Endothelial cell of umbilical vein (primary cell): ENCODE data around the gene RET. TPM values are rescaled to one million over a fixed set of nuclear protein-coding genes. Genes with fewer than 3 reads are reported as not detected.

ENCODE experiments used
- BruUV-seq: library from RNA; stranded (reverse); fragments of 400-500 nt; replicated peaks from 2 replicates; lab custom pipeline; 2021; lab: Mats Ljungman, UMichigan
- CTCF ChIA-PET: fragments of 300-600, 350-600 bp; sonication (Branson Sonifier 250); formaldehyde crosslinking; loops from one replicate; lab custom pipeline; 2021; ENCODE audit warnings: antibody characterized with exemption, inconsistent platforms; lab: Charles Lee
- POLR2A ChIA-PET: fragments of 300-600, 350-600 bp; sonication (Branson Sonifier 250); formaldehyde crosslinking; loops from one replicate; lab custom pipeline; 2021; ENCODE audit warnings: antibody characterized with exemption, inconsistent platforms; lab: Charles Lee
- DNase-seq: peaks from one replicate; pipeline ENCODE4 v3.0.0-alpha.2; 2011; ENCODE audit warnings: low read depth, low spot score
- FAIRE-seq: peaks from 2 replicates; lab custom pipeline; 2011; peaks lifted over from hg19 to GRCh38; lab: Jason Lieb, UNC
- H2AFZ ChIP-seq: 2 replicates; pipeline ENCODE4 v1.6.0; 2012; ENCODE audit warnings: low read depth, low read length, control low read depth, inconsistent platforms
- H3K27ac ChIP-seq: 2 replicates; pipeline ENCODE4 v1.5.1; 2011; ENCODE audit warnings: low read depth, mild to moderate bottlenecking, control low read depth, low read length, moderate library complexity; ENCODE audit not compliant: insufficient read depth
- H3K27me3 ChIP-seq, 2 experiments: 2 replicates each; pipeline versions ENCODE4 v1.6.0 to v1.6.1; 2011; ENCODE audit warnings: low read length in 2 of 2, mixed read lengths in 1 of 2; ENCODE audit not compliant: control insufficient read depth in 2 of 2, insufficient read depth in 2 of 2
- H3K36me3 ChIP-seq, 2 experiments: 2 replicates in 1 of 2; 3 replicates in 1 of 2; pipeline ENCODE4 v1.5.1; 2011; ENCODE audit warnings: low read length in 2 of 2, mild to moderate bottlenecking in 1 of 2, moderate library complexity in 1 of 2; ENCODE audit not compliant: control insufficient read depth in 2 of 2, insufficient read depth in 2 of 2; ENCODE audit errors: extremely low read depth in 1 of 2
- H3K4me1 ChIP-seq: 3 replicates; pipeline ENCODE4 v1.5.1; 2011; ENCODE audit warnings: mild to moderate bottlenecking, low read length; ENCODE audit not compliant: control insufficient read depth, insufficient read depth; ENCODE audit errors: extremely low read depth
- H3K4me2 ChIP-seq: 2 replicates; pipeline ENCODE4 v1.6.1; 2011; ENCODE audit warnings: low read length, control low read depth, mixed read lengths; ENCODE audit not compliant: insufficient read depth
- H3K4me3 ChIP-seq, 3 experiments: fragments of 200-600 bp in 1 of 3; sonication (generic), shearing (Covaris generic) in 1 of 3; replicated peaks in 1 of 3; 2 replicates each; pipeline ENCODE4 v1.5.1; 2011 to 2016; ENCODE audit warnings: control low read depth in 3 of 3, low read length in 3 of 3, mild to moderate bottlenecking in 2 of 3, inconsistent platforms in 1 of 3, low read depth in 1 of 3, moderate library complexity in 1 of 3; ENCODE audit not compliant: insufficient read depth in 1 of 3
- H3K79me2 ChIP-seq: 2 replicates; pipeline ENCODE4 v1.6.0; 2012; ENCODE audit warnings: low read length, inconsistent platforms; ENCODE audit not compliant: control insufficient read depth, insufficient read depth
- H3K9ac ChIP-seq: replicated peaks from 2 replicates; pipeline ENCODE3; 2011; ENCODE audit warnings: low read length, control low read depth; ENCODE audit not compliant: insufficient read depth; ENCODE audit errors: extremely low read depth
- H3K9me1 ChIP-seq: replicated peaks from 3 replicates; pipeline ENCODE4 v1.6.0; 2011; ENCODE audit warnings: mild to moderate bottlenecking, low read length; ENCODE audit not compliant: control insufficient read depth, insufficient read depth; ENCODE audit errors: extremely low read depth
- H3K9me3 ChIP-seq: replicated peaks from 2 replicates; pipeline ENCODE4 v1.5.1; 2012; ENCODE audit warnings: low read length, inconsistent platforms; ENCODE audit not compliant: control insufficient read depth, insufficient read depth
- H4K20me1 ChIP-seq: replicated peaks from 2 replicates; pipeline ENCODE3; 2011; ENCODE audit warnings: mild to moderate bottlenecking, low read length; ENCODE audit not compliant: control insufficient read depth, insufficient read depth; ENCODE audit errors: extremely low read depth
- CTCF ChIP-seq, 2 donors: IDR thresholded peaks; 1 replicate in 1 of 2; 2 replicates in 1 of 2; pipeline ENCODE4 v1.5.1; 2011; ENCODE audit warnings: low read length in 2 of 2, mild to moderate bottlenecking in 2 of 2, moderate library complexity in 2 of 2, control low read depth in 1 of 2, inconsistent platforms in 1 of 2, low read depth in 1 of 2; ENCODE audit not compliant: insufficient read depth in 1 of 2; ENCODE audit errors: extremely low read depth in 1 of 2
- EZH2 ChIP-seq: IDR thresholded peaks from 2 replicates; pipeline ENCODE4 v1.6.1; 2012; ENCODE audit warnings: borderline replicate concordance, low read depth, mild to moderate bottlenecking, moderate library complexity, low read length, inconsistent platforms; ENCODE audit not compliant: severe bottlenecking
- FOS ChIP-seq: IDR thresholded peaks from 2 replicates; pipeline ENCODE4 v1.6.1; 2011; ENCODE audit warnings: mild to moderate bottlenecking, low read length, moderate library complexity, borderline replicate concordance; ENCODE audit not compliant: insufficient read depth
- GATA2 ChIP-seq: IDR thresholded peaks from 2 replicates; pipeline ENCODE4 v1.7.0; 2011; ENCODE audit warnings: low read depth, mild to moderate bottlenecking, moderate library complexity, mixed read lengths, low read length; ENCODE audit not compliant: insufficient read length, insufficient read depth
- JUN ChIP-seq: IDR thresholded peaks from 2 replicates; pipeline ENCODE4 v1.6.1; 2011; ENCODE audit warnings: borderline replicate concordance, low read depth; ENCODE audit not compliant: insufficient read length, insufficient read depth
- MAX ChIP-seq: IDR thresholded peaks from 2 replicates; pipeline ENCODE4 v1.6.1; 2011; ENCODE audit not compliant: insufficient read depth, insufficient read length
- MYC ChIP-seq: IDR thresholded peaks from one replicate; pipeline ENCODE4 v1.6.1; 2011; ENCODE audit warnings: mild to moderate bottlenecking, low read depth, low read length
- POLR2A ChIP-seq: IDR thresholded peaks from 2 replicates; pipeline ENCODE4 v1.6.1; 2012; ENCODE audit warnings: low read depth, mild to moderate bottlenecking, control low read depth, low read length
- POLR2AphosphoS5 ChIP-seq: IDR thresholded peaks from 2 replicates; pipeline ENCODE4 v1.6.1; 2012; ENCODE audit warnings: low read depth, mild to moderate bottlenecking, control low read depth, low read length, moderate library complexity; ENCODE audit not compliant: insufficient read depth
- dilution Hi-C: fragments of 300-500 bp; cut with MboI; formaldehyde crosslinking; loops from one replicate; pipeline ENCODE4 v1.15.0; 2019; ENCODE audit warnings: low sequenced_read_pairs; ENCODE audit not compliant: extremely low pct_ligation_motif_present
- intact Hi-C: fragments of 100-400 bp; cut with micrococcal nuclease; formaldehyde crosslinking; loops from one replicate; pipeline ENCODE4 v1.10.0; 2022
- polyA plus RNA-seq, 4 experiments: library from polyadenylated mRNA; depleted of rRNA in 3 of 4; stranded (reverse) in 3 of 4; unstranded in 1 of 4; fragments of >200 nt; gene quantifications; 2 replicates each; pipeline versions ENCODE4 v1.2.1 to v1.2.3, GENCODE V29; 2011 to 2012; ENCODE audit warnings: missing spikeins in 1 of 4
- total RNA-seq: library from RNA; stranded (reverse); gene quantifications from 2 replicates; pipeline ENCODE4 v1.2.3, GENCODE V29; 2021

Gene RET
- total and polyA plus RNA-seq, 2 donors (not counting 3 experiments of a cell fraction or from before 2014, with no cell fraction given): 0.04 to 0.22 TPM

- FAIRE-seq: no peak
- peaks cover 6% of the 10 kb centered on the region for H3K4me1 ChIP-seq
- H3K4me3 ChIP-seq: no peak overlapping the region
- TF ChIP-seq POLR2AphosphoS5 (no peak), CTCF (IDR thresholded peaks at IDR 0.05; ENCODE audit: extremely low read depth in 1 of 2, insufficient read depth in 1 of 2, low read depth in 1 of 2, low read length in 2 of 2) (no peak), POLR2A (no peak), JUN (no peak), MAX (no peak), FOS (no peak), EZH2 (no peak), GATA2 (no peak), MYC (no peak)
- no peak overlapping the region for H2AFZ ChIP-seq
- intact Hi-C loops: no loop called here
- dilution Hi-C loops: no loop called here
- DNase-seq: no peak
- H3K9me3 ChIP-seq: no peaks in the 10 kb centered on the region
- no peak overlapping the region for H3K27ac ChIP-seq
- H3K9me1 ChIP-seq: no peaks in the 10 kb centered on the region
- H3K36me3 ChIP-seq: no peaks in the 10 kb centered on the region
- H4K20me1 ChIP-seq: no peaks in the 10 kb centered on the region
- H3K27me3 ChIP-seq: no peaks in the 10 kb centered on the region
- no peaks in the 10 kb centered on the region for H3K79me2 ChIP-seq
- CTCF ChIA-PET: no interaction called here
- no TSS peak for BruUV-seq
- H3K9ac ChIP-seq: no peak overlapping the region
- POLR2A ChIA-PET: no interaction called here
- no peak overlapping the region for H3K4me2 ChIP-seq
These were observed 39.7 kb downstream of the RET start for GRCh38 chr10:43116596-43116995.
